HEK293T (cell line): ENCODE results near the gene FAM168A.

ENCODE experiments used
- CTBP1 ChIP-seq: fragments of 450-650 bp; IDR thresholded peaks from 2 replicates; pipeline ENCODE4 v1.6.1; 2016; ENCODE audit warnings: borderline replicate concordance
- L3MBTL2 ChIP-seq: fragments of 450-650 bp; conservative IDR thresholded peaks from 2 replicates; pipeline ENCODE4 v1.6.1; 2016; ENCODE audit warnings: mild to moderate bottlenecking

DNA sequence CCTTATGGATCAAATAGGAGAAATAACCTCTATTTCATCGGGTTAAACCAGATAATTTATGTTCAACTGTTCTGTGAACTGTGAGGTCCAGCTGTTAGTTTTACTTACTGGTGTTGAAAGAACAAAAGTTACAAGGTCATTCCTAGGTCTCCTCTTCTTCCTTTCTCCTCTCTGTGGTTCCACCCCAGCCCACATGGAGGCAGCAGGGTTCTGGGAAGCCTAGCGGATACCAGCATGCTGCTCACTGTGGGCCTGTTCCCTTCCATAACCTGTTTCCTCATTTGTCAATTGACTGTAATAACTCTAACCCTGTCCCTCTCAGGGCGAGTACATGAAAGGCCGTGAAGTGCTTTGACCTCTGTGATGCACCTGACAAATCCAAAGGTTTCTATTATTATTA lies 193.9 kb downstream of the FAM168A start:
- TF ChIP-seq CTBP1 (no peak), L3MBTL2 (no peak)
